Cardiac fibroblast (primary cell): ENCODE results near the gene UNC5B.

Source experiments
- DNase-seq, 2 donors: peaks; one replicate each; pipeline versions ENCODE4 v3.0.0 to v3.0.0-alpha.2; 2010; ENCODE audit warnings: low read depth in 2 of 2
- H3K4me3 ChIP-seq, 2 donors: replicated peaks in 1 of 2; 1 replicate in 1 of 2; 2 replicates in 1 of 2; pipeline ENCODE4 v1.5.1; 2011; ENCODE audit warnings: low read depth in 2 of 2, low read length in 2 of 2, mild to moderate bottlenecking in 2 of 2, moderate library complexity in 1 of 2
- TF ChIP-seq, protein P1 (sequence below): IDR thresholded peaks from one replicate; pipeline ENCODE4 v1.5.1; 2011; ENCODE audit warnings: low read depth, mild to moderate bottlenecking, low read length, inconsistent platforms

UNC5B gene

DNA sequence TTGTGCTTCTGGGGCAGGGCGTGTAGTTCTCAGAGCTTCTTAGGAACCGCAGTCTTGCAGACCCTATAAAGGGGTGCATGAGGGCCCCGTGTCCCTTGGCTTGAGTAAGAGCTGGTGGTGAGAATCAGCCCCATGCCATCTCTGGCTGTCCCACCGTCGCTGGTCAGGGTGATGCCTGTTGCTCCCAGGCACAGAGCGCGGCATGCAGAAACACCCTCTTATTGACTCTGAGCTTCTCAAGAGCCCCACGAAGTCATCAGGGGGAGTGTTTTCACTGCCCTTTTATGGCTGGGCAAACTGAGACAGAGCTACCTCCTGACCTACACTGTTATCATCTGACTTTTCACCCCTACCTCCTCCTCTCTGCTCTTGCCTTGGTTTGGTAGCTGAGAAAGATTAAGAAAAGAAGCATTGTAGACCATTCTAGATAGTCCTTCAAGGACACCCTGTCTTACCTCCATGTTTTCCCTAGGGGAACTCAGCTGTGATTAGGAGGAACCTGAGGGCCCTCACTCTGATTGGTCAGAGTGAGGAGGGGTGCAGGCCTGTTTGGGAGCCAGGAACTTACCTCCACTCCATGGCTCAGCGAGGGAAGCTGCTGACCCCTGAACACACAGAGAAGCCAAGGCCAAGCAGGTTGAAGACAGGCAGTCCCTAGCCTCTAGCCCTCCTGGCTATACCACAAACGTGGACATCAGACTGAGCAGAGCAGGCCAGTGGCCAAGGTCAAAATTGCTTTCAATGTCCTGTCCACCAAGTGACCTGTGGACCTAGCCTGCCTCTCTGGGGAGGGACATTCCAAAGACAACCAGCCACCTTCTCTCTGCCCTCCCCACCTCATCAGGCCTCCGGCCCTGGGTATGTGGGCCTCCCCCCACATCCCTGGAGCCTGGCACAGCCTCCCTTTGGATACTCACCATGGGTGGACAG is 17.6 kb downstream of the UNC5B start:
- DNase-seq = no peak
- no peak overlapping the region for H3K4me3 ChIP-seq
- TF ChIP-seq, protein P1, sequence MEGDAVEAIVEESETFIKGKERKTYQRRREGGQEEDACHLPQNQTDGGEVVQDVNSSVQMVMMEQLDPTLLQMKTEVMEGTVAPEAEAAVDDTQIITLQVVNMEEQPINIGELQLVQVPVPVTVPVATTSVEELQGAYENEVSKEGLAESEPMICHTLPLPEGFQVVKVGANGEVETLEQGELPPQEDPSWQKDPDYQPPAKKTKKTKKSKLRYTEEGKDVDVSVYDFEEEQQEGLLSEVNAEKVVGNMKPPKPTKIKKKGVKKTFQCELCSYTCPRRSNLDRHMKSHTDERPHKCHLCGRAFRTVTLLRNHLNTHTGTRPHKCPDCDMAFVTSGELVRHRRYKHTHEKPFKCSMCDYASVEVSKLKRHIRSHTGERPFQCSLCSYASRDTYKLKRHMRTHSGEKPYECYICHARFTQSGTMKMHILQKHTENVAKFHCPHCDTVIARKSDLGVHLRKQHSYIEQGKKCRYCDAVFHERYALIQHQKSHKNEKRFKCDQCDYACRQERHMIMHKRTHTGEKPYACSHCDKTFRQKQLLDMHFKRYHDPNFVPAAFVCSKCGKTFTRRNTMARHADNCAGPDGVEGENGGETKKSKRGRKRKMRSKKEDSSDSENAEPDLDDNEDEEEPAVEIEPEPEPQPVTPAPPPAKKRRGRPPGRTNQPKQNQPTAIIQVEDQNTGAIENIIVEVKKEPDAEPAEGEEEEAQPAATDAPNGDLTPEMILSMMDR = no peak

- TF ChIP-seq, protein P1 = no peak
- DNase-seq = peak; percentile 23 to 46
- no peak overlapping the region for H3K4me3 ChIP-seq
Observed at GRCh38 chr10:71230656-71231025, 18.3 kb downstream of the UNC5B start.

GRCh38 chr10:71231206-71231605 is 18.8 kb downstream of the UNC5B start:
- TF ChIP-seq, protein P1 = no peak
- DNase-seq = no peak
- H3K4me3 ChIP-seq = no peak overlapping the region

- TF ChIP-seq, protein P1 = no peak
- no peak overlapping the region for H3K4me3 ChIP-seq
- peak in 1 of 2 donors; percentile 76 for DNase-seq
Observed at GRCh38 chr10:71232089-71232998, 20.0 kb downstream of the UNC5B start.

DNA sequence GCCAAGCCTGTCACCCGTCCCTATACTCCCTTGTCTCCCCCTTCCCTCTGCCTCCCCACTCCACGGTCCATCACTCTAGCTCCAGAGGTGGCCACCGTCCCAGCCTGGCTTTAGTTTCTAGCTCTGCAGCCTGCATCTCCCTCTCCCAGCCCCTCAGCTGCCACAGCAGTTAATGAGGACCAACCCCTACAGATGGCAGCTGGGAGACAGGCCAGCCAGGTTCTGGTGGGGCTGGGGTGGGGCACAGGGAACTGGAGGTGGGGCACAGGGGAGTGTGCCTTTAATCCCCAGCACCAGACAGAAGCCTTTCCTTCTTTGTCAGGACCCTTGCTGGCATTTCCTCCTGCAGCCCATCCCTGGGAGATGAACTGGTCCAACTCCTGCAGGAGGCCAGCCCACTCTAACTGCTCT is 21.1 kb downstream of the UNC5B start:
- DNase-seq = no peak
- H3K4me3 ChIP-seq = no peak overlapping the region
- TF ChIP-seq, protein P1 = no peak

- H3K4me3 ChIP-seq = no peak overlapping the region
- DNase-seq = no peak
- TF ChIP-seq, protein P1 = no peak
Observed at GRCh38 chr10:71234004-71234894, 21.9 kb downstream of the UNC5B start.
